NCI-H146 treated with DMSO at 0.1 percent for 48 hours (cell line): ENCODE measurements around the gene TAF1A.
A peak's percentile ranks its signal among the peaks of the same experiment; 100 is the strongest.

ENCODE experiments used
- DNase-seq: peaks from one replicate; lab custom pipeline; 2025; ENCODE audit not compliant: unreplicated experiment; lab: John Stamatoyannopoulos, UW

The TAF1A gene

DNA sequence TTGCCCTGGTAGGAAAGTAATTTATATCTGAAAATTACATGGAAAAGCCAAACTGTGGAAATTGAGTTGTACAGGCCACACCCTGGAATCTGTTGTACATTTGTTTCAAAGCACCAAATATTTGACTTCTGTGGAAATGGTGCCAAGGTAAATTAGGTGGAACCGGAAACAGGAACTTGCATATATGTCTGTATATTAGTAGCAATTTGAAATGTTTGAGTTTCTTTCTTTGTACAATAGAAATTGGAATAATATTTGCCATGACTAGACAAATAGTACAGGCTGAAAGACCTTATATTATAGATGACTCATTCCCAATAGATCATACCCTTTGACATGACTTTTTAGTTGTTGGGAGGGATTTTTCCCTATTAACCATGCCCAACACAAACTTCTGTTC is 10.5 kb upstream of the TAF1A start:
- peak; percentile 42 for DNase-seq

DNA sequence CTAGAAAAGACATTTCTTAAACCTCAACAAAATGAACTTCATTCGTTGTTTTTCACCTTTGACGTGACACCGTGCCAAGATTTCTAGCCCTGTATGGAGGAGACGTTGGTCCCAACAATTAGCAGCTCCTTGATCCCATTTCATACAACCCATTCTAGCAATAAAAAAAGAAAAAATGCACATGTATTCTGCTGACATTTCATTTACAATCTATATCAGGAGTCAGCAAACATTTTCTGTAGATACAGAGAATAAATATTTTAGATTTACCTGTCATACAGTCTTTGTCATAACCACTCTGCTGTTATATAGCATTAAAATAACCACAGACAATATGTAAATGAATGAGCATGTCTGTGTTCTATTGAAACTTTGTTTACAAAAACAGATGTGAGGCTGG is 7.0 kb upstream of the TAF1A start:
- no peak for DNase-seq

DNA sequence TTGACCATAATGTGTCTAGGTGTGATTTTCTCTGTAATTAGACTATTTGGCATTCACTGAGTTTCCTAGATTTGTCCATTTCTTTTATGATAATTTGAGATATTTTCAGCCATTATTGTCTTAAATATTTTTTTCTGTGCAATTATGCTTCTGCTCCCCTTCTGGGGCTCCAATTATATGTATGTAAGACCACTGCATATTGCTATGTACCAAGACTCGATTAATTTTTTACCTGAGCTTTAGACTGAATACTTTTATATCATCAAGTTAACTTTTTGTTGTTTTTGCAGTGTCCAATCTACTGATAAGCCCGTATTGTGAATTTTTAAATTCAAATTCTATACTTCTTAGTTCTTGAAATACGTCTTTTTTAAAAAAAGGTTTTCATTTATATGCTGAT is 5.1 kb upstream of the TAF1A start:
- DNase-seq, result no peak

DNA sequence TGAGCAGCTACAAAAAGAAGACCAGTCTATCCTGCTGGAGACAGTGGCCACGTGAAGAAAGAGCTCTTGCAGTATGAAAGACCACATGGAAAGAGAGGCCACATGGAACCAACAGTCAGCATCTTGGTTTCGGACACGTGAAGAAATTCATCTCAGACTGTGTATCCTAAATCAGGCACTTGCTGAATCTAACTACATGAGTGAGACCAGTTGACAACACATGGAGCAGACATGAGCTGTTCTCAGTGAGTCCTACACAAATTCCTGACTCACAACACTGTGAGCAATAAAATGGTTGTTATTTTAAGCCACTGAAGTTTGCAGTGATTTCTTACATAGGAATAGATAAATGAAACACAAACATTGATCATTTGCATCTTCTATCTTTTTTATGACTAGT is 2.4 kb upstream of the TAF1A start:
- no peak for DNase-seq

DNA sequence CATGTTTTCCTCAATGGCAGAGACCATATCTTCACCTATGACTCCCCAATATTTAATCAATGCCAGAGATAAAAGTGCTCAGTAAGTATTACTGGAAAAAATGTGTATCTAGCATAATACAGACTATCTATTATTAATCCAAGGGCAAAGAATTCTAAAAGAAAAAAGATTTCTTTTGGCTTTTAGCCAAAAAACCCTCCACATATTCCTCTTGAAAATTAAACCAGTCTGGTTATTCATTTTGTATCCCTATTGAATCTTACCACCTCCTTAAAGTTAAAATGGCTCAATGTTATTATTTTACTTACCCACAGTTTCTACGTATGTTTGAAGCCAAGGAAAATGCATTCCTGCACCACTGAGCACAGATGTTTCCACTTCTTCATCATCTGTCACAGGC is 1.6 kb downstream of the TAF1A start:
- no peak for DNase-seq

DNA sequence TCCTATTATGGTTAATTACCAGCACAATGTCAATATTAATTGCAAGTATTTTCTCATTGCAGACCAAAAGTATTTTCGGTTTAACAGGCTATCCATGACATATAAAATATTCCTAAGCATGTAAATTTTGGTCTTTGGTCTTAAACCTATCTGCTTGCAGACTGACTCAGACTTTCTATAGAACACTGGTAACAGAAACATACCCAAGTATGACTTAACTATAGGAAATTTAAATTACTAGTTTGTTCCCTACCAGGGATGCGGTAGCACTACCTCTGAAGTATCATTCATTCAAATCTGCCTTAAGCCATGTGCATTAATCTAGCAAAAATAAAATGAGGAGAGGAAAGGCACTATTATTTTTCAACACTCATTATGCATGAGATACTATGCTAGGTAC is 2.9 kb downstream of the TAF1A start:
- DNase-seq, result no peak

DNA sequence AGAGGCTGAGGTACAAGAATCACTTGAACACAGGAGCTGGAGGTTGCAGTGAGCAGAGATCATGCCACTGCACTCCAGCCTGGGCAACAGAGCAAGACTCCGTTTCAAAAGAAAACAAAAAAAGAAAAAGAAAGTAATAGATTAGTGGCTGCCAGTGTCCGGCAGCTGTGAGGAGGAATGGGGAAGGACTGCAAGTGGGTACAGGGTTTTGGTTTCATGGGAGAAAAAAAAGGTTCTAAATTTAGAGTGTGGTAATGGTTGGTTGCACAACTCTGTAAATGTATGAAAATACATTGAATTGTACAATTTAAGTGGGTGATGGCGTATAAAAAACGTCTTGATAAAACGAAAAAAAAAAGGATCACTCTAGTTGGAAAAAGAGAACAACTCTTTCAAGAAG is 6.7 kb downstream of the TAF1A start:
- no peak for DNase-seq

DNA sequence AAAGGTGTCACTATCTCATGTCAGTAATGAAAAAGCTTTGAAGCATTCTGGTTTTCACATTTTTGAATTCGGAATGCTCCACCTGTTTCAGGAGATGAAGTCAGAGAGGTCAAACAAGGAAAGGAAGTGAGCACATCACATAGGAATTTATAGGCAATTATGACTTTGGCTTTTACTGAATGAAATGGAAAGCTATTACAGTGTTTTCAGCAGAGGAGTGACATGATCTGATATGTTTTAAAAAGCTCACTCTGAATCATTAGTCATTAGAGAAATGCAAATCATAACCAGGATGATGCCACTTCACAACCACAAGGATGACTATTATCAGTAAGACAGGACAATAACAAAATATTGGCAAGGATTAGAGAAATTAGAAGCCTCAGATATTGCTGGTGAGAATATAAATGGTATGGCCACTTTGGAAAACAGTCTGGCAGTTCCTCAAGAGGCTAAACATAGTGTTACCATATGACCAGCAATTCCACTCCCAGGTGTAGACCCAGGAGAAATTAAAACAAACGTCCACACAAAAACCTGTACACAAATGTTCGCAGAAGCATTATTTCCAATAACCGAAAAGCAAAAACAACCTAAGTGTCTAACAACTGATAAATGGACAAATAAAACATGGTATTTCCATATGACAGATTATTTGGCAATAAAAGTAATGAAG is 7.5 kb downstream of the TAF1A start:
- no peak for DNase-seq

DNA sequence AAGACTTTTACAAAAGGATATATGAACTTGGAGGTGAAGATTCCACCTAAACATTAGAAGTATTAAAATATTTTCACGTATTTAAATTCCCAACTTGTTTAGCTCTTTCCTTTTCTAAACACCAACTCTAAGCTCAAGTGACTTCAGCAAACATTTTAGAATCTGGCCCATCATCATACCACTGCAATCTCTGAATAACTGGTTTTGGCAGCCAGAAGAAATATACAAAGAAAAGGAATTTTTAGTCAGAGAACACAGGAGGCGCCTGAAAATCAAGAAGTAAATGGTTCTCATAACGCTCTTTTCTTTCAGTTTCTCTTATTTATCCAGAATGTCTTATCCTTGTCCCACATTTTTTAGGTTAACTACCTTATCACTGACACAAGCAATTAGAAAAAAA is 10.4 kb downstream of the TAF1A start:
- no peak for DNase-seq

DNA sequence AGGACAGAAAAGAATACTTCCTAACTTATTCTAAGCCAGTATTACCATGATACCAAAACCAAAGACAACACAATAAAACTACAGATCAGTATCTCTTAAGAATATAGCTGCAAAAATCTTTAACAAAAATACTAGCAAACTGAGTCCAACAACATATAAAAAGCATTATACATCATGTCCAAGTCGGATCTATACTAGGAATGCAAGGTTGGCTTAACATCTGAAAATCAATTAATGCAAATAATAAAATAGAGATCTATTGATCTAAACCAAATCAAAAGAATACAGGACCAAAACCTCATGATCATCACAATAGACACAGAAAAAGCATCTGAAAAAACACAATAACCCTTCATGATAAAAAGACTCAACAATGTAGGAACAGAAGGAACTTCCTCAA is 18.9 kb downstream of the TAF1A start:
- DNase-seq, result no peak

DNA sequence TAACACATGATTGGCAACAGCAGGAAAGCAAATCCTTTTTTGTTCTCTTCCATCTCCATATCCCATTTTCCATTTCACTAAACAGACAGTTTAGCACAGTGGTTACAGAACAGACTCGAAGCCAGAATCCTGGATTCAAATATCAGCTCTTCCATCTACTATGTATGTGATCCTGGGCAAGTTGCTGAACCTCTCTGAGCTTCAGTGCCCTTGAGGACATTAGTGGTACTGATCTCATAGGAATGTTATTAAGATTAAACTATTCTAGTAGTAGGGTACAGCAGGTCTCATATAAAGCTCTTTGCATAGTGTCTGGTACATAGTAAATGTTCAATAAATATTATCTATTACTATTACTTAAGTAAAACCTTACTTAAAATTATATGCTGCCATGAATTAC is 28.1 kb downstream of the TAF1A start:
- DNase-seq, result no peak

DNA sequence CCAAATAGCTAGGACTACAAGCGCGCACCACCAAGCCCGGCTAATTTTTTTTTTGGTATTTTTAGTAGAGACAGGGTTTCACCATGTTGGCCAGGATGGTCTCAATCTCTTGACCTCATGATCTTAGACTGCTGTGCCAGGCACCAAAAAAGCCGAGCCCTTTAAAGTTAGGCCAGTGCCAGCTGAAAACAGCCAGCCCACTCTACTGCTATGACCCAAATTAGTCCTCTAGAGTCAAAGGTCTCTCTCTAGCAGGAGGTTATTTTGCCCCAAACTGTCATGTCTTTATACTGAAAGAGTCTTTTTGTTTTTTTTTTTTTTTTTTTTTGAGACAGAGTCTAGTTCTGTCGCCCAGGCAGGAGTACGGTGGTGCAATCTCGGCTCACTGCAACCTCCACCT is 32.2 kb downstream of the TAF1A start:
- DNase-seq, result no peak

DNA sequence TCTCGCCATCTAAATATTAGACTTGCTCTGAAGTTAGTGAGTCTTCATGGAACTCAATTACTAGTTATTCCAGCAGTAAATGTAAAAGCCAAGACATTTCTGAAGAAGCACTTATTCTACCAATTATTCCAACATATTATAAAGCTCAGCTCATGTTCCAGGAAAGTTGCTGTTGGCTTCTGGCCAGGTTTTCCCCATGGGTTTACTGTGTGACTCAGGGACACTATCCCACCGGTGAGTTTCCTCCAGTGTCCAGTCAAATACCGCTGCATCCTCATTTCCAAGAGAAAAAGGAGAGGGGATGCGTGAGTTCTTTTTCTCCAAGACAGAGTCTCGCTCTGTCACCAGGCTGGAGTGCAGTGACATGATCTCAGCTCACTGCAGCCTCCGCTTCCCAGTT is 32.6 kb downstream of the TAF1A start:
- DNase-seq, result no peak

DNA sequence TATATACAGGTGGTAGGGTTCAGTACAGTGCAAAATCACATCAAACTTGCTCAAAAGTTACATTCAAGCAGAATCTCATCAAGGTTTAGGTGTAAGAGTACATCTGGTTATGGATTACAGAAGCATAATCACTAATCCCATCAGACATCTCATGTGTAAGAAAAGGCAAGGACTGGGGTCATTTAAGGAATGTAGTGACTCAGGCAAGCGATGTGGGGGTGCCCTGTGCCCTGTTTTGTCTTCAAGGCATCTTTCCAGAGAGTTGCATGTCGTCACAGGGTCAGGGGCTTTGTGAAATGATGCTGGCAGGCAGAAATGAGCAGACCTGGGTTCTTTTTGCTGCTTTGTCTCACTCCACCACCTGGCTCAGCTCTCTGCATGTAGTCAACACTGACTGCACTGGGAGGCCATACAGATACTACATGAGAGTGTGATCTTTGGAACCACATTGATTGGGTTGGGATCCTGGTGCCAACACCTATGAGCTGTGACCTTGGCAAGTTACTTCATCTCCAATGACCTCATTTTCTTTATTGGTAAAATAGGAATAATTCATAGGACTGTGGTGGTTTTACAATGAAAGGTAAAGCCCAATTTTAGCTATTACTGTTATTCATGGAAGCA is 33.6 kb downstream of the TAF1A start:
- DNase-seq, result no peak

DNA sequence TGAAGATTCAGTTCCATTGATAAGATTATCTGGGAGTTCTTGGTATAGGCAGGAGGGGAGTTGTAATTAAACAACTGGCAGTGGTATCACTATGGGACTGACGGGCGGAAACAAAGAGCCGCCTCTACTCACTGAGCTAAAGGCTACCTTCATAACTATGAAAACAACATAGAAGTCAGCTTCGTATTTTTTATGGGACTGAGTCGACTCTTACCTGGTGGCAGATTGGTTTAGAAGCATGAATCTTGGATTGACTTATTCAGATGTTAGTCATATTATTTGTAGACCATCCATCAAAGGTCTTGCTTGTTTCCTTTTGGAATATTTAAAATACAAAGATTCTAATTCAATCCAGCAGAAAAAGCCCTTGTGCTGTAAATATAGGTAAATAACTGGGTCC is 35.6 kb downstream of the TAF1A start:
- DNase-seq, result no peak

DNA sequence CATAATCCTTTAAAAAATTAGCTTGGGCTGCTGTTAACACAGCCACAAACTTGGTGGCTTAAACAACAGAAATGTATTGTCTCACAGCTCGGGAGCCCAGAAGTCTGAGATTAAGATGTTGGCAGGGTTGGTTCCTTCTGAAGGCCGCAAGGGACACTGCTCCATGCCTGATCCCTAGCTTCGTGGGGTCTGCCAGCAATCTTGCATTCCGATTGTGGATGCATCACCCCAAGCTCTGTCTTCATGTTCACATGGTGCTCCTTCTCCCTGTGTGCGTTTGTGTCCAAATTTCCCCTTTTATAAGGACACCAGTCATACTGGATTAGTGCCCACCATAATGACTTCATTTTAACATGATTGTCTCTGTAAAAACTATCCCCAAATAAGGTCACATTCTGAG is 36.9 kb downstream of the TAF1A start:
- no peak for DNase-seq

DNA sequence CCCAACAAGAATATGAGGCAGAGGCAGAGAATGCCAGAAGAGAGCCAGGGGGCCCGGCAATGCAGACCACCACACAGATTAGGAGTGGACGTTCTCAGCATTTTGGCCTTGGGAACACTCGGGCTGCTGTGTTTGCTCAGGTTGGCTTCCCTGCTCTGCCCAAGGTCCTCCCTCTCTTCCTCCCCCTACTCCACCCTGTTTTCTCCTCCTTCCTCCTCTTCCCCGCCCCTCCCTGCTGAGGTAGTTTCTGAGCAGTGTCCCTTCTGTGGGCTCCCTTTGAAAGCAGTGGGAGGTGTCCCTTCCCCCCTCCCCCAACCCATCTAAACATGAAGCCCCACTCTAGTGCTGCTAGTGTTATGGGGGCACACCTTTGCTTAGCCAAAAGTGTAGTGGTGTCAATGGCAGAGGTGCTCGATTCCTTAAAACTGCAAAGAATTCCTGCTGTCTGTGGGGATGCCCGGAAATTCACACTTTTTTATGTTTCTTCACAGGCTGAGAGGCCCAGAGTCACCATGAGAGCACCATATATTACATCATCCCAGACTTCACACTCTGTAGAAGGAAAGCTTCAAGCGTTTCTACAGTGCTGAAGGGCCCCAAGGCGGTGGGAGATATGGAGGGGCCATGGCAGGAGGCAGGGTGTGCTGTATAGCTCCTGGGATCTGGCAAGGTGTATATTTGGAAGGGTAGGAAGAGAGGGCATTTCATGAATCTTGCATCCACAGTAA is 41.6 kb downstream of the TAF1A start, which contains the start of gene HHIPL2:
TSS of gene HHIPL2 (minus strand) at position 161 of the 728 bp plus-strand sequence. CDS start at position 101, 60 bp downstream.
- no peak for DNase-seq

DNA sequence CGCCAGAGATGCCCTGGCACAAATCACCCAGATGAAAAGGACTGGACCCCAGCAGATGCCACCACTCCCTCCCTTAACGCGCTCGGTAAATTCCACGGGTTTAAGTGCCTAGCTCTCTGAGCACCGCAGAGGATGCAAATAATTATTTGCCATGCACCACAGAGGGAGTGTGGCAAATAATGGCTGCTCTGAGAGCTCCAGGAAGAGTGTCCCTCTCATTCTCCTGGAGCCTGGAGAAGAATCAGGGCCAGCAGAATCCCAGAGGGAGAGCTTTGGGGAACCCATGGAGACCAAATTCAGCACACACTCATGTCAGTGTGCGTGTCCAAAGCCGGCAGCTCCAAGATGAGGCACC is 42.5 kb downstream of the TAF1A start:
- DNase-seq, result no peak

DNA sequence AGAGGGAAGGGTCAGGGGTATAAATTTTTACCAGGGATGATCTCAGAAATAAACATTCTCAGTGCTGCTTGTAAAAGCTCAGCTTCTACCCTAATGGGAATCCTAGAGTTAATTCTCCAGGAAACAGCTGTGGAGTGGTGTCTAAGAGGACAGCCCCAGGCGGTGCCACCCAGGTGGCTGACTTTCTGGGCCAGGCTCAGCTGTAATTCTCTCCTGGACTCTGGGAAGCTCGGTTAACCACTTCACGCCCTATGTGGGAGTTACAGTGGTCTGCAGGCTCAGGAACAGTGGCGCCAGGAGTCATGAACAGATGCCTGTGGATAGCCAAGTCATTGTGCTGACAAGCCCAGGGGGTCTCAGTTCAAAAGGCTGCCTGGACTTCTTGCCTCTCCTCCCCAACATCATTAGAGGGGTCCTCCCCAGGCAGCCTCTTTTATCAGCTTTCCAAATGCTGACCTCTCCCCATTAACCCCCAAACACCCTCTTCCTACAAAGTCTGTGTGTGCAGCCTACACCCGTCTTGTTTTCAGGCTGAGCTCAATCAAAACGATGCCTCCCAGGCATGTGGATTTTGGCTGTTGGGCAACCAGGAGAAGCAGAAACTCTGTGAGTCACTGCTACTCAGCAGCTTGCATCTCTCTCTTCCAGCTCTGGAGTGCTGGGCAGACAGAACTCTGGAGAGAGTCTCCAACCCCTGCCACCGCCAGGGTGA is 43.0 kb downstream of the TAF1A start:
- peak; percentile 67 for DNase-seq

DNA sequence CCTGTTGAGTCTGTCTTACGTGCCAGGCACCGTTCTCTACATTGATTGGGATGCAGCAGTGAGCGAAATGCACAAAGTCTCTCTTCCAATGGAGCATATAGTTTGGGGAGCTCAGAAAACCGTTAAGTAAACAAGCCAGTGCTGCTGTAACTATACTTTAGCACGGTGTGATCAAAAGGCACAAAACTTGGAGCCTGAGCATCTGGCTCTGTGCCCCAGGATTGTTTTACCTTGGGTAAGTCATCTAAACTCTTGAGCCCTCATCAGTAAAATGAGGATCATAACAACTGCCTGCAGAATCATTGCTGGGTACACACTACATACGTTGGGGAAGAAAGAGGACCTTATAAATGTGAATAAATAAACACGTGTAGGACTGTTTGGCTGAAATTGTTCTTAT is 43.6 kb downstream of the TAF1A start:
- DNase-seq, result no peak

DNA sequence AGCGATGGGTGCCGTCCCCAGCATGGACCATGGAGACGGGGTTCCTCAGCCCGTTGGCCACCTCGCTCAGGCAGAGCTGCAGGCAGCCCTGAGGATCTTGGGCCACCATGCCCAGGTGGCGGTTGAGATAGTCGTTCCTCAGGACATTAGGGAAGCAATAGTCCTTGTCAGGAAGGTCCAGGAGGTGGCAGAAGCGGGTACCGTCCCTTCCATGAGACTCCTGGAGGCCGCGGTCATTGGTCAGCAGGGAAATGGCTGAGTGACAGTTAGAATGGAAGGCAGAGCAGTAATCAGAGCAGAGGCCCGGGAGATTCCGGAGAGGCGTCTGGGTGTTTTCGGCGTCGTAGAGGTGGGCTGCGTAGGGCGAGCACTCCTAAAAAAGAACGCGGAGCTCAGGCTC is 45.9 kb downstream of the TAF1A start:
- DNase-seq, result peak; percentile 4

DNA sequence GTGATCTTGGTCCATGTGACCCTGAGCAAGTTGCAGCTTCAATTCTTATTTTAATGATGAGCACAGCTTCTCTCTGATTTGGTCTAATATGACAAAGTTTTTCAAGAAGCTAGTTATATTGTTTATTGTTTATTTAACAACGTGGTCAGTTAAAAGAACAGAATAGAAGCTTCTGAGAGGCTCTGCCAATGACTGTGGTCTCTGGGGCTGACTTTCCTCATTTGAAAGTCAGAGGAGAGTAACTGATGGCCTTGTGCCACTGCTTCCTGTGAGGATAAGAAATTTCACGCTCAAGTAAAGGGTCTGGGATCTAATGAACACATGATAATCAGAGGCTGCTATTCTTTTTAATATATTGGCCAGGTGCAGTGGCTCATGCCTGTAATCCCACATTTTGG is 49.1 kb downstream of the TAF1A start:
- DNase-seq, result no peak
